Stimulated activated naive B cell treated with anti-CD40 and anti-IgM and Interleukin-4, amounts not matched to agents 10 μg/mL and 1 μg/mL and 100 μg/mL, for 72 hours (primary cell): Measurements from ENCODE around the gene SLC31A1.

Experiments
- ATAC-seq, 2 donors: fragments of 150-1000 bp; cut with Tn5 transposase; replicated peaks; 2 replicates each; pipeline ENCODE4 v1.10.0; 2021; ENCODE audit warnings: moderate library complexity in 1 of 2
- DNase-seq: peaks from one replicate; pipeline ENCODE4 v3.0.0; 2021
- H3K27ac Mint-ChIP-seq: one replicate; pipeline ENCODE4 v1.8.0; 2022; ENCODE audit warnings: mild to moderate bottlenecking, mixed read lengths
- H3K27me3 Mint-ChIP-seq, 2 donors: one replicate each; pipeline ENCODE4 v1.8.0; 2022; ENCODE audit warnings: mixed read lengths in 2 of 2
- H3K36me3 Mint-ChIP-seq, 2 donors: one replicate each; pipeline ENCODE4 v1.8.0; 2022; ENCODE audit warnings: mixed read lengths in 2 of 2, mild to moderate bottlenecking in 1 of 2
- H3K4me1 Mint-ChIP-seq, 2 donors: one replicate each; pipeline ENCODE4 v1.8.0; 2022; ENCODE audit warnings: mixed read lengths in 2 of 2, mild to moderate bottlenecking in 1 of 2
- H3K4me3 Mint-ChIP-seq, 2 donors: one replicate each; pipeline ENCODE4 v1.8.0; 2022; ENCODE audit warnings: mild to moderate bottlenecking in 2 of 2, mixed read lengths in 2 of 2, moderate library complexity in 1 of 2
- H3K9me3 Mint-ChIP-seq, 2 donors: one replicate each; pipeline ENCODE4 v1.8.0; 2022; ENCODE audit warnings: mixed read lengths in 2 of 2, mild to moderate bottlenecking in 1 of 2

SLC31A1 gene

GRCh38 chr9:113296796-113297558 lies 75.6 kb downstream of the SLC31A1 start:
- Mint-ChIP-seq H3K27ac (no peak overlapping the region), H3K4me1 (peaks cover 0 to 14% of the 10 kb centered on the region in 2 donors), H3K4me3 (peak overlapping the region in 1 of 2 donors; percentile 14), H3K9me3 (no peaks in the 10 kb centered on the region), H3K36me3 (peaks cover 0 to 9% of the 10 kb centered on the region in 2 donors), H3K27me3 (peaks cover 7 to 8% of the 10 kb centered on the region in 2 donors)
- DNase-seq (no peak), ATAC-seq (peak in 1 of 2 donors; percentile 63)

DNA sequence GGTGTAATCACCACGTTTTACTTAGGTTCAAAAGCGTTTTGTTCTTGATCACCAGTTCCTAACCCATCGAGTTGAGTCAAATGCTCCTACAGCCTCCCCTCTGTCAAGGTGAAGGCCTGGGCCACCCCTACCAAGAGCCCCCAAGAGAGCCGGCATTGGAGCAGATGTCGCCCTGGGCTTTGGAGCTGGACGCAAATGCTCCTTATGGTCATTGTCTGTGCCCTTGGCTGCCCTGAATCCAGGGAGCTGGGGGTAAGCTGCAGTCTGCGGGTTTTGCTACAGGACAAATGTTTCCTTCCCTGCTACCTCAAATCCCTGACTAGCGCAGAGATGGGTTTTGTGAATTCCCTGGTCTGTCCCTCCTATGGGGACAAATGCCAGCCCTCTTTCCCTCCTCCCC lies 77.0 kb downstream of the SLC31A1 start:
- Mint-ChIP-seq H3K27me3 (peaks cover 14 to 17% of the 10 kb centered on the region in 2 donors), H3K36me3 (peaks cover 0 to 3% of the 10 kb centered on the region in 2 donors), H3K27ac (no peak overlapping the region), H3K4me1 (peaks cover 0 to 14% of the 10 kb centered on the region in 2 donors), H3K9me3 (no peaks in the 10 kb centered on the region), H3K4me3 (no peak overlapping the region)
- no peak for DNase-seq
- no peak for ATAC-seq

GRCh38 chr9:113298924-113299770 lies 77.8 kb downstream of the SLC31A1 start:
- H3K9me3 Mint-ChIP-seq = no peaks in the 10 kb centered on the region
- ATAC-seq (no peak), DNase-seq (no peak)
- H3K27ac Mint-ChIP-seq = peak overlapping the region; percentile 79
- H3K27me3 Mint-ChIP-seq = peaks cover 14 to 17% of the 10 kb centered on the region in 2 donors
- no peak overlapping the region for H3K4me3 Mint-ChIP-seq
- H3K4me1 Mint-ChIP-seq = peaks cover 0 to 14% of the 10 kb centered on the region in 2 donors
- peaks cover 0 to 3% of the 10 kb centered on the region in 2 donors for H3K36me3 Mint-ChIP-seq

- Mint-ChIP-seq H3K27ac (no peak overlapping the region), H3K36me3 (peaks cover 0 to 3% of the 10 kb centered on the region in 2 donors), H3K4me3 (no peak overlapping the region), H3K4me1 (peaks cover 0 to 14% of the 10 kb centered on the region in 2 donors), H3K27me3 (peaks cover 14 to 17% of the 10 kb centered on the region in 2 donors), H3K9me3 (no peaks in the 10 kb centered on the region)
- no peak for DNase-seq
- no peak for ATAC-seq
Observed at GRCh38 chr9:113299800-113300292, 78.5 kb downstream of the SLC31A1 start.

- ATAC-seq (no peak), DNase-seq (no peak)
- peaks cover 14 to 17% of the 10 kb centered on the region in 2 donors for H3K27me3 Mint-ChIP-seq
- no peak overlapping the region for H3K27ac Mint-ChIP-seq
- no peaks in the 10 kb centered on the region for H3K9me3 Mint-ChIP-seq
- H3K4me3 Mint-ChIP-seq = no peak overlapping the region
- H3K36me3 Mint-ChIP-seq = no peaks in the 10 kb centered on the region
- peaks cover 0 to 12% of the 10 kb centered on the region in 2 donors for H3K4me1 Mint-ChIP-seq
Observed at GRCh38 chr9:113301548-113301947, 80.2 kb downstream of the SLC31A1 start.

GRCh38 chr9:113302792-113303418 lies 81.6 kb downstream of the SLC31A1 start, which contains the start of gene RNF183:
Gene RNF183, minus strand, starts transcription at chr9:113303376. Its CDS starts 5,192 bp downstream, at chr9:113298184.
- Mint-ChIP-seq H3K9me3 (no peaks in the 10 kb centered on the region), H3K27ac (no peak within 1 kb of the TSS), H3K4me3 (no peak within 1 kb of the TSS), H3K4me1 (no peaks in the 10 kb centered on the region), H3K36me3 (no peaks in the 10 kb centered on the region), H3K27me3 (peaks cover 14 to 17% of the 10 kb centered on the region in 2 donors)
- ATAC-seq (no peak), DNase-seq (no peak)

GRCh38 chr9:113306566-113306965 lies 85.2 kb downstream of the SLC31A1 start:
- Mint-ChIP-seq H3K27me3 (peaks cover 5 to 11% of the 10 kb centered on the region in 2 donors), H3K36me3 (no peaks in the 10 kb centered on the region), H3K27ac (no peak overlapping the region), H3K4me3 (no peak overlapping the region), H3K4me1 (no peaks in the 10 kb centered on the region), H3K9me3 (no peaks in the 10 kb centered on the region)
- no peak for ATAC-seq
- DNase-seq = no peak

DNA sequence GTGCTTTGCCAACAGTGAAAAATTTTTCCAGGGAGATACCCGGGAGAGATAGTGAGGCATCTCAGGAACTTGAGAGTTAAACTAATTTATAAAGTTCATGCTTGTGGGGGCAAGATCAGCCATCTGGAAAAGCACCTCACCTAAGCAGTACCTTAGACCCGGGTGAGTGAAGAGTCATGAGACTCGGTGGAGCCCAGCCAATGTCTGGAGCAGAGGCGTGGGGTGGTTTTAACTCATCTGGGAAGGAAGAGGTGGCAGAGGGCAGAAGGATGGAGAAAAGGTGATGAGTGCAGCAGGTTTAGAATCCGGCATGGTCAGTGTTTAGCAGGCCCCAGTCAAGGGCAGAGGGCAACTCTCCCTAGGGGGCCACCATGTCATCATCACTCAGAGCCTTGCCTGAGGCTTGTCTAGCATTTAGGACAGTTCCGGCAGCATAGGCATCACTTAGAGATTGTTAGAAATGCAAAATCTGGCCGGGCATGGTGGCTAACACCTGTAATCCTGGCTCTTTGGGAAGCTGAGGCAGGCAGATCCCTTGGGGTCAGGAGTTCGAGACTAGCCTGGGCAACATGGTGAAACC lies 86.1 kb downstream of the SLC31A1 start:
- H3K9me3 Mint-ChIP-seq = no peaks in the 10 kb centered on the region
- H3K4me3 Mint-ChIP-seq = no peak overlapping the region
- peaks cover under 1 to 7% of the 10 kb centered on the region in 2 donors for H3K27me3 Mint-ChIP-seq
- no peaks in the 10 kb centered on the region for H3K4me1 Mint-ChIP-seq
- H3K27ac Mint-ChIP-seq = no peak overlapping the region
- ATAC-seq = no peak
- no peaks in the 10 kb centered on the region for H3K36me3 Mint-ChIP-seq
- no peak for DNase-seq

- Mint-ChIP-seq H3K4me3 (no peak overlapping the region), H3K9me3 (no peaks in the 10 kb centered on the region), H3K27me3 (no peaks in the 10 kb centered on the region), H3K36me3 (no peaks in the 10 kb centered on the region), H3K4me1 (no peaks in the 10 kb centered on the region), H3K27ac (no peak overlapping the region)
- peak; percentile 42 to 43 for ATAC-seq
- DNase-seq = no peak
Observed at GRCh38 chr9:113309204-113309813, 88.0 kb downstream of the SLC31A1 start.

GRCh38 chr9:113310538-113310937 lies 89.2 kb downstream of the SLC31A1 start:
- no peak overlapping the region for H3K27ac Mint-ChIP-seq
- H3K27me3 Mint-ChIP-seq = no peaks in the 10 kb centered on the region
- H3K9me3 Mint-ChIP-seq = no peaks in the 10 kb centered on the region
- H3K4me3 Mint-ChIP-seq = no peak overlapping the region
- DNase-seq = no peak
- H3K4me1 Mint-ChIP-seq = no peaks in the 10 kb centered on the region
- H3K36me3 Mint-ChIP-seq = no peaks in the 10 kb centered on the region
- ATAC-seq = no peak

GRCh38 chr9:113311961-113312360 lies 90.6 kb downstream of the SLC31A1 start:
- Mint-ChIP-seq H3K4me3 (no peak overlapping the region), H3K4me1 (no peaks in the 10 kb centered on the region), H3K36me3 (peaks cover 0 to 4% of the 10 kb centered on the region in 2 donors), H3K27ac (no peak overlapping the region), H3K9me3 (no peaks in the 10 kb centered on the region), H3K27me3 (no peaks in the 10 kb centered on the region)
- no peak for DNase-seq
- ATAC-seq = no peak

- H3K27ac Mint-ChIP-seq = no peak overlapping the region
- H3K9me3 Mint-ChIP-seq = no peaks in the 10 kb centered on the region
- peaks cover 0 to 4% of the 10 kb centered on the region in 2 donors for H3K36me3 Mint-ChIP-seq
- no peaks in the 10 kb centered on the region for H3K27me3 Mint-ChIP-seq
- DNase-seq (no peak), ATAC-seq (no peak)
- no peaks in the 10 kb centered on the region for H3K4me1 Mint-ChIP-seq
- no peak overlapping the region for H3K4me3 Mint-ChIP-seq
Observed at GRCh38 chr9:113313261-113313660, 91.9 kb downstream of the SLC31A1 start.
